Measurements from ENCODE around the gene BCL2L1. TPM values are rescaled to one million over a fixed set of nuclear protein-coding genes. Genes with fewer than 3 reads are reported as not detected.

BCL2L1 gene
- polyA plus RNA-seq, 3 donors: 75.0 to 80.7 (median 78.0) TPM

DNA sequence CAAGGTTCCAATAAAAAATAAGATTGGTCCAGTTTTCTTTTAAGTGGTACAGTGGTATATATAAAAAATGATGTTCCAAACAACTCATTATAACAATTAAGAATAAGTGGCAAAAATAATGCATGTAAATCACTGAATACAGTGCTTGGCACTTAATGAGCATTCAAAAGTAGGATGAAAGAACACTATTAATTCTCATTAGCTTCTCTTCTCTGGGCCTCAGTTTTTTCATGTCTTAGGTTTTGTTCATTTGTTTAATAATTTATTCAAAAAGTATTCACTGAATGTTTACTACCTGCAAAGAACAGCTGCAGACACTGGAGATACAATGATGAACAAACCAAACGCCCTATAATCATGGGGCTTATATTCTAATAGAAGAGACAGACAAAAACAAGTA is 21.1 kb downstream of the BCL2L1 start:
- no peak for DNase-seq (ENCODE audit: extremely low read depth in 1 of 11, low read depth in 9 of 11, low spot score in 4 of 11)

DNA sequence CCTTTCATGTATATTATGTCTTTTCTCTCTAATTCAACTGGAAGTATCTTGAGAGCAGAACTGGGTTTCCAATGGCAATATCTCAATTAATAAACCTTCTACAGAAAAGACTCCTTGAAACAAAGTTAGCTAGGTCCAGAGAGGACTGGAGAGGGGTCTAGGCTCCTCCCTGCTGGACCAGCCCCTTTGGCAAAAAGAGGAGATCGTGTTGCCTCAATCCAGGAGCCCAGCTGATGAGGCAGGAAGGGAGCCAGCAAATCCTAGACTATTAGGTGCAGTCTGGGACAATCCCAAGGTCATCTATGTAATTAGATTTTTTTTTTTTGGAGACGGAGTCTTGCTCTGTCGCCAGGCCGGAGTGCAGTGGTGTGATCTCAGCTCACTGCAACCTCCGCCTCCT is 21.9 kb downstream of the BCL2L1 start:
- DNase-seq (ENCODE audit: extremely low read depth in 1 of 11, low read depth in 9 of 11, low spot score in 4 of 11): no peak

DNA sequence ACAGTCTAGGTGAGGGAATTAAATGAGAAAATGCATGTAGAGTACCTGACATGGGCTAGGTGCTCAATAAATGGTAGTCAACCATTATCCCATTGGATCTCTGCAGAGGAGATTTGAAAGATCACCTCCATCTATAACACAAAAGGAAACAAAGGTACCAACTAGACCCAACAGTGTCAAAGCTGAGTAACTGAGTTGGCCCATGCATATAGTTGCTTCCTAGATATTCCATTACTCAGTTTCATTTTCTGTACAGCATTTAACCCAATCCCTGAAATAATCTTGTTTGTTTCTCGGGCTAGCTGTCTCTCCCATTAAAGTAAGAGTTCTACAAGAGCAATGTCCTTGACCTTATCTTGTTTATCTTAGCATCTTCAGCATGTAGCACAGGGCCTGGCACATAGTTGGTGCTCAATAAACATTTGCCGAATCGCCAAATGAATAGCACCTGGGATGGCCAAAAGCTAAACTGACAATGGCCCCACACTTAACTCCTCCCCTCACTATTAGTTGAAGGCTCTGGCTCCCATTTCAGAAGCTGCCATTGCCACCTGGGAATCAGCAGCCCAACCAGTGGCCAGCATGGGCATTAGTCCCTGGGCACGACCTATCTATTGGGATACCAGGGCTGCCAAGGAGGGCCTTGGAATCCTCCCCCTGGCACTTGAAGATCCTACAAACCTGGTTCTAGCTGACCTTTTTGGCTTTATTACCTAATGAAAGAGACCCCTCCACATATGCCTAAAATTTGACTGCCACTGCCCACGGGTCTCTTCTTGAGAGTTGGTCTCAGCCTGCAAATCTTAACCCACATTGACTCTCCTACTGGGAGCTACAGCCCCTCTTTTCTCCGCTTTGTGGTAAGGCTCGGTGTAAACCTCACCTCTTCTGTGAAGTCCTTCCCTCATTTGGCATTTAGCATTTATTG is 22.6 kb downstream of the BCL2L1 start:
- no peak for DNase-seq (ENCODE audit: extremely low read depth in 1 of 11, low read depth in 9 of 11, low spot score in 4 of 11)

DNA sequence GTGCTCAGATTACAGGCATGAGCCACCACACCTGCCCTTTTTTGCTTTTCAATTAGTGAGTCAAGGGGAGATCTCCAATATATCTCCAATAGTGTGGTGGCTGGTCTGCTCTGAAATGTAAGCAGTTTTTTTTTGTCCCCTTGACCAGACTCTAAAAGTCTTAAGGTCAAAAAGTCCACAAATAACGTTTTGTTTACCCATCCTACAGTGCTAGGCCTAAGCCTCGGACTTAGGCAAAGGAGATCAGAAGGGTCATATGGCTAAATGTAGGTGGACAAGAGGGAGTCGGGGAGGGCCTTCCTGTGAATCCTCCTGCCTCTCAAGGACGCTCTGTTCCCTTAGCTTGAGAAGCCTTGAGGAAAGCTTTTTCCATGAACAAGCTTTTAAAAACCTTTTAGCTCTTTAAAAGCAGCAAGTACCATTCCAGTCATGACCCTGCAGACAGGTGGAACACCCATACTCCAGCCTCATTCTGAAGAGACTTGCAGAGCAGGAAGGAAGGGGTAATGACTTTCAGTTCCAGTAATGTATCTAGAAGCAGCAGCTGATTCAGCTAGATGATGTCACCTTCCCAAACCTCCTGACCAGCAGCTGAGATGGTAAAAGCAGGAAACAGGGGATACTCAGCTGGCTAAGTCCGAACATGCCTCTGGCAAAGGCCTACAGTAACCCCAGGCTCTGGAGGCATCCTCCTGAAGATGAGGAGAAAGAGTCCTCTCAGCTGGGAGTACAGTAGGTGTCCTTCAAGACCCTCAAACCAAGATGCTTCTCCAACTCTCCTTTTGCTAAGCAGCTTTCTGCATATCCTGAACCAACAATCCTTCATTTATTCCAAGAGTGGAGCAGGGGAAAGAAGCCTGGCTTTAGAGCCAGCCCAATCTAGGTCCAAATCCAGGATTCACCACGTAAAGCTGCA is 23.6 kb downstream of the BCL2L1 start:
- DNase-seq (ENCODE audit: extremely low read depth in 1 of 11, low read depth in 9 of 11, low spot score in 4 of 11): no peak

DNA sequence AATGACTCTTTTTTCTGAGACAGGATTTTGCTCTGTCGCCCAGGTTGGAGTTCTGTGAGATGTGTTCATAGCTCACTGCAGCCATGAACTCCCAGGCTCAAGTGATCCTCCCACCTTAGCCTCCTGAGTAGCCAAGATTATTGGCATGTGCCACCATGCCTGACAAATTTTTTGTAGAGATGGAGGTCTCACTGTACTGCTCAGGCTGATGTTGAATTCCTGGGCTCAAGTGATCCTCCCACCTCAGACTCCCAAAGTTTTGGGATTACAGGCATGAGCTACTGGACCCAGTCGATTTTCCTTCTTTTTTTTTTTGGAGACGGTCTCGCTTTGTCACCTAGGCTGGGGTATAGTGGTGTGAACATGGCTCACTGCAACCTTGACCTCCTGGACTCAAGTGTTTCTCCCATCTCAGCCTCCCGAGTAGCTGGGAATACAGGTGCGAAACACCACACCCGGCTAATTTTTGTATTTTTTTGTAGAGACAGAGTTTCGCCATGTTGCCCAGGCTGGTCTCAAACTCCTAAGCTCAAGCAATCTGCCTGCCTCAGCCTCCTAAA is 24.3 kb downstream of the BCL2L1 start:
- DNase-seq (ENCODE audit: extremely low read depth in 1 of 11, low read depth in 9 of 11, low spot score in 4 of 11): no peak

DNA sequence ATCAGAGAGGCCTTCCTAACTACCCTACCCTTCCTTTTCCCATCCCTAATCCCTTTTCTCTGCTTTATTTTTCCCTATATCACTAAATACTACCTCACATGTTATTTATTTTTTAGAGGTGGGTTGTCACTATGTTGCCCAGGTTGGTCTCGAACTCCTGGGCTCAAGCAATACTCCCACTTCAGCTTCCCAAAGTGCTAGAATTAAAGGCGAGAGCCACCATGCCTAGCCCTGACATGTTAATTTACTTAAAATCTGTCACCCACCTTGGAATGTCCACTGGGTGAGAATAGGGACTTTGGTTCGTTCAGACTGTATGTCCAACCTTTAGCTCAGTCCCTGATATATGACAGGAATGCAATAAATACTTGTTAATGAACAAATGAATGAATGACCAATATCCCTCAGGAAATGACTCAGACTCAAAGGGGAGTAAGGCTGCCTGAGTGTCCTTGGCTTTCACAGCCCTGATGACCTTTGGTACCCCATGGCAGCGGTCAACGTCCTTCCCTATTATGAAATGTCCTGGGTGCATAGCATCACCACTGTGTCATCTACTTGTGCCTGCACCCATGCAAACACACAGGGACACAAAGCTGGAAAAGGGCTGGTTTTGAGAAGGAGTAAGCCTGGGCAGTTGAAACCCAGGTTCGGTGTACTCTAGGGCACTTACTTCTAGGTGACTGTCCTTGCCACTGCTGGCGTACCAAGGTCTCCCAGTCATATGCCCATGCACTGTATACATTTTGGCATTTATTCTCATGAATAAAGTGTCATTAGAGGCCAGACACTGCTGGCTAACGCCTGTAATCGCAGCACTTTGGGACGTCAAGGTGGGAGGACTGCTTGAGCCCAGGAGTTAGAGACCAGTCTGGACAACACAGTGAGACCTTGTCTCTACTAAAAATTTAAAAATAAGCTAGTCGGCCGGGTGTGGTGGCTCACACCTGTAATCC is 26.5 kb downstream of the BCL2L1 start:
- no peak for DNase-seq (ENCODE audit: extremely low read depth in 1 of 11, low read depth in 9 of 11, low spot score in 4 of 11)

DNA sequence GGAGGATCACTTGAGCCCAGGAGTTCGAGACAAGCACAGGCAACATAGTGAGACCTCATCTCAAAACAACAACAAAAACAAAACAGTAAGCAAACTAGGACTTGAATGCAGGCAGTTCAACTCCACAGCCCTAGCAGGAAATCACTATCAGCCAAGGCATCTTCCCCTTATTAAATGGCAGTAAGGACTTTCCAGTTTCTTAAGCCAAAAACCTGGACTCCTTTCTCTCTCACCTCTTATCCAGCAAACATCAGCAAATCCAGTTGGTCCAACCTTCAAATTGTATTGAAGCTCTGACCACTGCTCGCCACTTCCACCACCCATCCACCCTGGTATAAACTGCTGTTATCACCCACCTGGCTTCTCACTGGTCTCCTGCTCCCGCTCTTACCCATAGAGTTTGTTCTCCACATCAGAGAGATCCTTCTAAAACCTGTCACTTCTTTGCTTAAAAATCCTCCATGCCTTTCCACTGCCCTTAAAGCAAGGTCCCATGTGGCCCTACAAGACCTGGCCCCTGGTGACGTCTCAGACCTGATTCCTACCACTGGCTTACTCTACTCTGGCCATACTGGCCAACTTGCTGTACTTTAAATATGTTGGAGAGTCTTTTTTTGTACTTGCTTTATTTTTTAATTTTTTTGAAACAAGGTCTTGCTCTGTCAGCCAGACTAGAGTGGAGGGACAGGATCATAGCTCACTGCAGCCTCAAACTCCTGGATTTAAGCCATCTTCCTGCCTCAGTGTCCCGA is 27.6 kb downstream of the BCL2L1 start:
- no peak for DNase-seq (ENCODE audit: extremely low read depth in 1 of 11, low read depth in 9 of 11, low spot score in 4 of 11)

DNA sequence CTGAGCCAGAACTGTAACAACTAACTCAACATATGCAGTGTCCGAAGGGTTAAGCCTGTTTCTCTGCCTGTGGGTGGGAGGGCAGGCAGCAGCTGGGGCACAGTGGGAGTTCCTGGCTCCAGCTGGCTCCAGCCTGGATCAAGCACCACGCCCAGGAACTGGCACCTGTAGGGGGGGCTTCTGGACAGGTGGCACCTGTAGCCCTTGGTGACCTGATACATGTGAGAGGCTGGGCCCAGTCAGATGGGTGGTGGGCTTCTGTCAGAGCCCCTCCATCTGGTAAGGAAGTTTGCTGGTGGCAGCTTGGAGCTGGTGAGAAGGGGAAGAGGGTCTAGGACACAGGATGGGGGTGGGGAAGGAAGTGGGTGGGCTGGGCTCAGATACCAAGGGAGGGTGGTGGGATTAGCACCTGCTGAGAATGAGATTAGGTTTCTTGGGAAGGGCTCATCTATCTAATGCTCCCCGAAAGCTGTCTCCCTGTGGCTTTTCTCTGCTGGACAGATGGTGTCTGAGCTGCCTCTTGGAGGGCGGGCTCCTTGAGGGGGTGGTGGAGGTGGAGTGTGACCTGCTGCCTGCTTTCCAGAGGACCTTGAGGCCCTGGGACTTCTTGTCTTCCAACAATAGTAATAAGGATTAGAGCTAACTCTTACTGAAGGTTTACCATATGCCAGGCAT is 28.5 kb downstream of the BCL2L1 start:
- DNase-seq (ENCODE audit: extremely low read depth in 1 of 11, low read depth in 9 of 11, low spot score in 4 of 11): no peak

DNA sequence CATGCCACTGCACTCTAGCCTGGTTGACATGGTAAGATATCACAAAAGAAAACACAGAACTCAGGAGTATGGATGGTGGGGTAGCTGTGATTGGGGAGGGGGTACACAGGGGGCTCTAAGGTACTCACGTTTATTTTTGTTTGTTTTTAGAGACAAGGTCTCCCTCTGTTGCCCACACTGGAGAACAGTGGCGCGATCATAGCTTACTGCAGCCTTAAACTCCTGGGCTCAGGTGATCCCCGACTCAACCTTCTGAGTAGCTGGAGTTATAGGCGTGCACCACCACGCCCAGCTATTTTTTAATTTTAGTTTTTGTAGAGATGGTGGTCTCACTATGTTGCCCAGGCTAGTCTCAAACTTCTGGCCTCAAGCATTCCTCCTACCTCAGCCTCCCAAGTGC is 29.3 kb downstream of the BCL2L1 start:
- DNase-seq (ENCODE audit: extremely low read depth in 1 of 11, low read depth in 9 of 11, low spot score in 4 of 11): no peak

DNA sequence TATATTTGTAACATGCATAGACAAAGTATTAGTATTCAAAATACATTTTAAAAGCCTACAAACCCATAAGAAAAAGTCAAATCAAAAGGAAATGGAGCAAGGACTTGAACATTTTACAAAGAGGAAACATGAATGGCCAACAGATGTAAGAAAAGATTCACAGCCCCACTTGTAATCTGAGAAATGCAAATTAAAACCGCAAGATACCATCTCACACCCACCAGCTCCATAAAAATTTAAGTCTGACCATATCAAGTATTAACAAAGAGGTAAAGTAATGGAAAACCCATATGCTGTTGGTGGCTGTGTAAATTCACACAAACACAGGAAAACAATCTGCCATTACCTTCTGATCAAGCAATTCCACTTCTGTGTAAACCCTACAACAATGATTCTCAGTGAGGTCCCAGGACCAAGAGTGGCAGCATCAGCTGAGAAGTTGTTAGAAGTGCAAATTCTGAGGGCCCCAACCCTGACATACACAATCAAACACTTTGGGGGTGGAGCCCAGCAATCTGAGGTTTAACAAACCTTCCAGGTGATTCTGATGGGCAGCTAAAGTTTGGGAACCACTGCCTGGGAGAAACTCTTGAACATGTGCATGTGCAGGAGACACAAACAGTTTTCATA is 30.9 kb downstream of the BCL2L1 start:
- no peak for DNase-seq (ENCODE audit: extremely low read depth in 1 of 11, low read depth in 9 of 11, low spot score in 4 of 11)

DNA sequence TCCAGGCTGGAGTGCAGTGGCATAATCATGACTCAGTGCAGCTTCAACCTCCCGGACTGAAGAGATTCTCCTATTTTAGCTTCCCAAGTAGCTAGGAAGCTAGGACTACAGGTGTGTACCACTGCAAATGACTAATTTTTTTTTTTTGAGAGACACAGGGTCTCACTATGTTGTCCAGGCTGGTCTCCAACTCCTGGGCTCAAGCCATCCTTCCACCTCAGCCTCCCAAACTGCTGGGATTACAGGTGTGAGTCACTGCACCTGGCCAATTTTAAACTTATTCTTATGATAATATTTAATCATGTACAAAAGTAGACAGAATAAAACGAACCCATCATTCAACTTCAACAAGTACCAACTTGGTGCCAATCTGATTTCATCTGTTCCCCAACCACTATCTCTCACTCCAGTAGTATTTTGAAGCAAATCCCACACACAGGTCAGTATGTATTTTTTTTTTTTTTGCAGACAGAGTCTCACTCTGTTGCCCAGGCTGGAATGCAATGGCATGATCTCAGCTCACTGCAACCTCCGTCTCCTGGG is 32.5 kb downstream of the BCL2L1 start:
- no peak for DNase-seq (ENCODE audit: extremely low read depth in 1 of 11, low read depth in 9 of 11, low spot score in 4 of 11)

DNA sequence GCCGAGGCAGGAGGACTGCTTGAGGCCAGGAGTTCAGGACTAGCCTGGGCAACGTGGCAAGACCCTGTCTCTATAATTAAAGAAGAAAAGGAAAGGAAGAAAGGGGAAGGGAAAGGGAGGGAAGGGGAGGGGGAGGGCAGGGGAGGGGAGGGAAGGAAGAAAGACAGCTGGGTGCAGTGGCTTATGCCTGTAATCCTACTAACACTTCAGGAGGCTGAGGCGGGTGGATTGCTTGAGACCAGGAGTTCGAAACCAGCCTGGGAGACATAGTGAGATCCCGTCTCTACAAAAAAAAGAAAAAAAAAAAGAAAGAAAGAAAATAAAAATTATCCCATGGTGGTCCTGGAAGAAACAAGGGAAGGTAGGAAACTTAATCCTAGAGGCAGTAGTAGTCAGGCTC is 33.5 kb downstream of the BCL2L1 start:
- no peak for DNase-seq (ENCODE audit: extremely low read depth in 1 of 11, low read depth in 9 of 11, low spot score in 4 of 11)

DNA sequence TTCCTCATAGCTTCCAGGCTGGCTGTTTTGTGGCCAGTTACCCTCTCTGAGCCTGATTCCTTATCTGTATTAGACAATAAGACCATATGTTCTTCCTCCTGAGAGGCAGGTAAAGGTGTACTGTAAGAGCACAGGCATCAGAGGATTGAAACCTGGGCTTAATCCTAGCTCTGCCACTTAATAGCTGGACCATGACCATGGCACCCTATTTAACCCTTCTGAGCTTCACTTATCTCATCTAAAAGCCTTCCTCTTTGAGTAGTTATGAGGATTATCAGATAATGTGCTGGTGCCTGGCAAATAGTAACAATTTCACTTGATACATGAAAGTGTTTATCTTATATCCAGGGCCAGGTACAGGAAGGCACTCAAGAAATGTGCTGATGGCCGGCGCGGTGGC is 34.9 kb downstream of the BCL2L1 start:
- DNase-seq (ENCODE audit: extremely low read depth in 1 of 11, low read depth in 9 of 11, low spot score in 4 of 11): no peak

DNA sequence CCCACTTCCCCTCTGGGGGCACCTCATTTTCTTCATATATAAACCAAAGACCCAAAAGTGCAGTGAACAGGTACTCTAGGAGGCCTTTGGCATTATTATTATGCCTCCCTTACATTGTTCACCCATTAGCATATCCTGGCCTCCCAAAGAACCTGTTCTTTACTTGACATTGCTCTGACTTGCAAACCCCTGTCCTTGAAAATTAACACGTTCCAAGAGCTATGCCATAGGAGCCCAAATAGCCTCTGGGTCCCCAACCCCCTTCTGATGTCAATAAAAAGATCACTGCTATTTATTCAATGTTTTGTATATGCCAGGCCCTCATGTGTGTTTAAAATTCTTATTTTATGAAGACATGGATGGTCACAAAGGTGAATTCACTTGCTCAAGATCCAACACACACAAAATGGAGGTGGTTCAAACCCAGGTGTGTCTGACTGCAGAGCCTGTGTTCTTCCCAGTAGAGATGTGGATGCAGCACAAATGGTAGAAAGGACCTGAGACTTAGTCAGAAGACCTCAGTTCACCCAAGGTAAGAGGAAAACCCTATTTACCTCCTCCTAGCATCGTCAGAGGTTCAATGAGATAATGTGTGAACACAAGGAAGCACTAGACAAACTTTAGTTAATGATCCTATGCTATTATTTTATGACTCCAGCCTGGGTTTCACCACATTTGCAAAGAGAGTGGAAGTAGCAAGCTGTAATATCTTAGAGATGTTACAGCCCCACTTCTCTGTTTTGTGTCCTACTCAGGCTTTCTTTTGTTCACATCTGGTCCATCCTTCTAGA is 36.6 kb downstream of the BCL2L1 start:
- no peak for DNase-seq (ENCODE audit: extremely low read depth in 1 of 11, low read depth in 9 of 11, low spot score in 4 of 11)

DNA sequence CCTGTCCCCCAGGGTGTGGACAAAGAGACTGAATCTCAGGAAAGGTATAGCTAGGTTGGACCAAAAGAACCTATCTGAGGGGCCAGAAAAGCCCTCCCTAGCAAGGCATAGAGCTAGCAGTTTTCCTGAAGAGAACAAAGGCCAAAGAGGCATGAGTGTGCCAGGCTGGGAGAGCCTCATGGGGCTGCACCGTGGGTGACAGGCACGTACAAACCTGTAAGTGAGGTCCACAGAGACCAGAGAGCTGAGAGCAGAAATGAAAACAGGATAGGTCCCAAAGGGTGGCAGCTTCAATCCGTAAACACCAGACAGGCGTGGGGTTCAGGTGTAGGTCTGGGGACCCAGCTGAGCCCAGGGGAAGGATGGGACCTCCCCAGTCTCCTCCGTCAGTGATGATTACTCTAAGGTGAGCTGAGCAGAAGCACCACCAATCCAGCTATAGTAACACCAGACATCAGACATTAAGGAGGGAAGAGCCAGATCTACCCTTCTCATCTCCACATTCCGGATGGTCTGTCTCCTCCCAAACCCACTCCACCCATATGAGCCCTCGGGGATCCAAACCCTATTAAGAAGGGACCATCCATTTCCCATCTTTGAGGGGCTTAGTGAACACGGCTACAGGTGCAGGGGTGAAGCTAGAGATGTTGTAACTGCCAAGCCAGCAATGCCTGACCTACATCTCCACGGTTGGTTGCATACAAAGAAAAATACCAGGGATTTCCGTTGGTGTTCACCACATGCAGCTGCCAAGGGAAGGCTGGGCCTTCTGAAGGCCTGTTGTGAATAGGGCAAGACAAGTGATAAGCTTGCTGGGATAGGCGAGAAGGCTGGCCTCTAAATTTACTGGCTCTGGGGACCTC is 38.3 kb downstream of the BCL2L1 start:
- DNase-seq (ENCODE audit: extremely low read depth in 1 of 11, low read depth in 9 of 11, low spot score in 4 of 11): no peak

Data from renal cortex interstitium (tissue), 11 donors.